ENCODE results near the gene KCND1.
"Not testable (repeated sequence)": the region's sequence is repeated elsewhere in the genome, so short reads cannot be mapped to it uniquely, and the experiment has no call there.

Gene KCND1

DNA sequence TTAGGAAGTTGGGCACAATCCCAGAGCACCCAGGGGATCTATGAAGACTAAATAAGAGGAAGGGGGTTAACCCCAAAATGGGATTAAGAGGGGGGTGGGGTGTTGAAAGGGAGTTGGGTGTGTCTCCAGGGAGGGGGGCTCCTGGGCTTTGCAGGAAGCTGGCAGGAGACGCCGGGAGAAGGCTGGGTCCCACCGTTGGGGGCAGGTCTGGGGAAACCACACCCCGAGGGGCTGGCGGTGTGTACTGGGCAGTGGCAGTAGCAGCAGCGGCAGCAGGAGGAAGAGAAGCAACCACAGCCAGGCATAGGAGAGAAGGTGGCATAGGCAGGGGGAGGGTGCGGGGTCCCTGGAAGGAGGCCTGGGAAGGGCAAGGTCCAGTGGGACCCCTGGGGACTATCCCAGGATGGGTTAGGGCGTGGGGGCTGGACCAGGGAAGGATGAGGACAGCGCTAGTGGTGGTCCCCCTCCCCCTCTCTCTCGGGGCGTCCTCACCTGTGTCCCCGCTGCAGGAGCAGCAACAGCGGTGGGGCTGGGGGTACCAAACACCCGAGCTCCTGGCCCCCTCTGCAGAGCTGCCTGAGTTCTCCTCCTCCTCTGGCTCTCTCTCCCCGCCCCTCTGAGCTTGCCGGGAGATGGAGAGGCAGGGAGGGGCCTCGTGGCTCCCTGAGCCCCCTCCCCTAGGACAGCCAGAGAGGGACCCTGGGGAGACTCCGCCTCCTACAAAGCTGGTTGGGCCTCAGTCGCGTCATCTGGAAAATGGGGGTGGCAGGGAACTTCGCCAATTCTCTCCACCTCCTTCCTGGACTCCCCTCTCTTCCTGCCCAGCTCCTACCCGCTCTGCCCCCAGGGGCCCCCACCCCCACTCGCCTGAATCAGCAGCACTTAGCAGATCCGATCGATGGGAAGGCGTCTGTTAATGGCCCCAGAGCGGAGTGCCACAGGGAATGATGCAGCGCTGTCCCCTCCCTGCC, at the start of gene KCND1:
TSS of gene KCND1 (minus strand) at position 596 of the 971 bp plus-strand sequence. CDS start 1,573 bp downstream, outside the sequence.
- no peak for DNase-seq

DNA sequence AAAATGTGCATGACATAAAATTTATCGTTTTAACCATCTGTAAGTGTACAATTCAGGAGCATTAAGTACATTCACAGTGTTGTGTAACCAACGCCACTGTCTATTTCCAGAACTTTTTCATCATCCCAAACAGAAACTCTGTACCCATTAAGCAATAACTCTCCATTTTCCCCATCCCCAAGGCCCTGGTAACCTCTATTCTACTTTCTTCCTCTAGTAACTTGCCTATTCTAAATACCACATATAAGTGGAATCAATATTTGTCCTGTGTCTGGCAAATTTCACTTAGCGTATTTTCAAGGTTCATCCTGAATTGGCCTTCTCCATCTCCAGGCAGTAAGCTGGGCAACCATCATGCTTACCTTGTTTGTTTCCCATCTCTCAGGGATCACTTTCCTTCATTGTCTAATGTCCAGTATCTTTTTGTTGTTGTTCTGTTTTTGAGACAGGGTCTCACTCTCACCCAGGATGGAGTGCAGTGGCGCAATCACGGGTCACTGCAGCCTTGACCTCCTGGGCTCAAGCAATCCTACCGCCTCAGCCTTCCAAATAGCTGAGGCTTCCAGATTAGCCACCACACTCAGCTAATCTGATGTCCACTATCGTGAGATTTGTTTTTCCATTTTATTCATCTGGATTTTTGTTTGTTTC, 48.1 kb upstream of the KCND1 start:
- no peak for DNase-seq

DNA sequence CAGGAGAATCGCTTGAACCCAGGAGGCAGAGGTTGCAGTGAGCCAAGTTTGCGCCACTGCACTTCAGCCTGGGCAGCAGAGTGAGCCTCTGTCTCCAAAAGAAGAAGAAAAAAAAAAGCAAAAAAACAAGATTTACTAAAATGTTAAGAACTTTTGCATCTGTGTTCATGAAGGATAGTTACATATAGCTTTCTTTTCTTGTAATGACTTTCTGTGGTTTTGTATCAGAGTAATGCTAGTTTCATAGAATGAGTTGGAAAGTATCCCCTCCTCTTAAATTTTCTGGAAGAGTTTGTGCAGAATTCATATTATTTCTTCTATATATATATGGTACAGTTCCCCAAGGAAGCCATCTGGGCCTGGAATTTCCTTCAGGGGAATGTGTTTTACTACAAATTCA, 47.4 kb upstream of the KCND1 start:
- no peak for DNase-seq

DNA sequence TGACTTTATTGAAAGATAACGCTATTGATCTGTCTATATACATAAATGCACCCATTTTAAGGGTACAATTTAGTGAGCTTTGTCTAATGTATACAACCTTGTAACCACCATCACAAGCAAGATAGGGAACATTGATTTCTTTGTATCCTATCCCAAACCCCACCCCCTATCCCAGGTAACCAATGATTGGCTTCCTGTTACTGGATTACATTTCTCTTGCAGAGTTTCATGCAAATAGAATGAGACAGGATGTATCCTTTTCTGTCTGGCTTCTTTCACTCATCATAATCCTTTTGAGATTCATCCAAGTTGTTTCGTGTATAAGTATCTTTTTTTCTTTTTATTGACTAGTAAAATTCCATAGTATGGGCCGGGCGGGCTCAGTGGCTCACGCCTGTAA, 32.1 kb upstream of the KCND1 start:
- no peak for DNase-seq

DNA sequence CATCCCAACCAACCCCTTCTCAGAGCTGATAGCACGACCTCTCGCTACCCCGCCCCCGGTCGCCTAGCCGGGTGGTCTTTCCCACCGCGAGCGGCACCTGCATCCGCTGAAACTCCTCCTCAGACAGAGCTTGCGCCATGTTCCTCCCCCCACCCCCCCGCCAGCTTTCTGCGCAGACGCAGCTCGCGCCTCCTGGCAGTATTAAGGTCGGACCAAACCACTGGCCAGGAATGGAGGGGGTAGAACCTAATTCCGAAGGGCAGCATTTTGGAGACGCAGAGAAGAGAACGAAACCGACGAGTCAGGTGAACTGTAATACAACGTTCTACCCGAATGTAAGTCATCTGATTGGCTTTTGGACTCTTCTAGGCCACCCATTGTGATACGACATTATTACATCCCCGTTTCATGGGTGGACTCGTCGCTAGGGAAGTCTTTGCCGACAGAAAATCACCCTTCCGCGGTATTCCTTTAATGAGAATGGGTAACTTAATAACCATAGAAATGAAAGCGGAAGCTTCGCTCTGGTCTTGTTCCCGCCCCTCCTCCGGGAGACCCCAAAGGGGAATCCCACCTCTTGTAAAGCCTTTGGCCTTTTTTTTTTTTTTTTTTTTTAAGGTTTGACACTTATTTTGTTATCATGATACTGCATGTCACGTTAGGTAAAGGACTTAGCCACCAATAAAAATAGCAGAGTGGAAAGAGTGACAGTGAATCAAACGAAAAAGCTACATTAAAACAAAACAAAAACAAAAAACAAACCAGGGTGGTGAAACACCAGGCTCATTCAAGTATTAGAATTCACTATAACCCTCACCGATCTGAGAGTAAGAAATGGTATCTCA, 30.7 kb upstream of the KCND1 start, which contains the start of gene GRIPAP1:
TSS of gene GRIPAP1 (minus strand) at position 174 of the 845 bp plus-strand sequence. CDS start at position 139, 35 bp downstream.
- DNase-seq = peak; percentile 86

DNA sequence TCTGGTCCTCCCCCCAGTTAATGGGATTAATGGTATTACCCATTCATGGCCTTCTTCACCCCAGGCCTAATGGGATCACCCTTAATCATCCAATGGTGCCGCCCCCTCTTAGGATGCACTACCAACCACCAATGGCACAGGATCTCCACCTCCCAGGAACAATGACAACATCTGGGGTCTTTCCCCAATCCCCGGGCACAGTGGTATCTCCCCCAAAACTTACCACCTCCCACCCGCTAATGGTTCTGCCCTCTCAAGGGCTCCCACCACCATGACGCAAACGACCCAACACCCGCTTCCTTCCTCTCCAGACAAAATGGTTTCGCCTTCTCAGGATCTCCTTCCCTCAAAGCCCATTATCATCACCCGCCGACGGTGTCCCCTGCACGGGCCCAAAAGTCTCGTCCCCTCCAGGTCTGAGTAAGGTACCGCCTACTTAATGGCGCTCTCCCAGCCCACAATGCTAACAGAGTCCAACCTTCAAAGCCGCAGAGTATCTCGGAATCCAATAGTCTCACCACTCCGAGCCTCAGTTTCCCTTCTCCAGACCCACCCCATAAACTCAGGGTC, 30.0 kb upstream of the KCND1 start:
- DNase-seq = no peak

DNA sequence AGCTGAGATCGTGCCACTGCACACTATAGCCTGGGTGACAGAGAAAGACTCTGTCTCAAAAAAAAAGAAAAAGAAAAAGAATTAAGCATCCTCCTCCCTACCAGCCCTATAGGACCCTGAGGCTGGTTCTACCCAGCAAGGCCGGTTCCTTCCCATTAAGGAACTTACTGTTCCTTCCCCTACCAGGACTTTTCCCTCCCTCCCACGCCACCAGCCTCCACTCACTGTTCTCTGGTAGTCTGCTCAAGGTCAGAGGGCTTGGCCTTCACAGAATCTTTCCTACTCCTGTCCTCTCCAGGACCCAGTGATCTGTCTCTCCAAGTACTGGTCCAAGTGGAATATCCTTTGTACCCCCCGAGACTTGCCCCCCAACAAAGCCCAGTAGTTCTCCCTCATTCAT, 29.0 kb upstream of the KCND1 start:
- DNase-seq = no peak

DNA sequence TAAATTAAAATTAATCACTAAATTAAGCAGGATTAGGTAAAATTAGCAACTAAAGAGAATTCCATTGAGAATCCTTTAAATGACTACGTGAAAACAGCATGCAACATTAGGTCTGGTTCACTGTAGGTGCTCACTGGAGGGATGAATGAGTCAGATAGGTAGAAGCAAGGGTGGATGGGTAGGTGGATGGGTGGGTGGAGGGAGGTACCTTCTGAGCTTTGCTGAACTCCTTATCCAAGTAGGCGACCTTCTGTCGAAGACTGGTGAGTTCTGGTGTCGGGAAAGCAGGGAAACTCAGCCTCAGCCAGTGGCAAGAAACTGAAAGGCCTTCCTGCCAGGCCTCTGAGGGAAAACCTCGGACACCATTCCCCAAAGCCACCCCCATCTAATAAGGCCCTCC, 27.4 kb upstream of the KCND1 start:
- DNase-seq = no peak

DNA sequence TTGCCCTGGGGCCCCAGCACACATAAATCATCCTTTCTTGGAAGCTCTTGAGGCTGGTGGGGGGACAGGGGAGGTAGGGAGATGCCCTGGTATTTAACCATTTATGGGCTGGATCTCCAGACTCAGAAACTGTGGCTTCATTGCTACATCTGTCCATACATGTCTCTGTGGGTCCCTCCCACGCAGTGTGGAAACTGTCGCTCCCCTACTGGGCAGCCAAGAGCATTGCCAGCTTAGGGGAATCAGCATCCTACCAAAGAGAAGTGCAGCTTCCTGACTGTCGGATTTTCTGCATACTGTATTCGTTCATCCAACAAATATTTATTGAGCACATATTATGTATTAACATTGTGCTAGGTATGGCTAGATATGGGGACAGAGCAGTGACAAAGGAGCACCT, 26.7 kb upstream of the KCND1 start:
- DNase-seq = no peak

DNA sequence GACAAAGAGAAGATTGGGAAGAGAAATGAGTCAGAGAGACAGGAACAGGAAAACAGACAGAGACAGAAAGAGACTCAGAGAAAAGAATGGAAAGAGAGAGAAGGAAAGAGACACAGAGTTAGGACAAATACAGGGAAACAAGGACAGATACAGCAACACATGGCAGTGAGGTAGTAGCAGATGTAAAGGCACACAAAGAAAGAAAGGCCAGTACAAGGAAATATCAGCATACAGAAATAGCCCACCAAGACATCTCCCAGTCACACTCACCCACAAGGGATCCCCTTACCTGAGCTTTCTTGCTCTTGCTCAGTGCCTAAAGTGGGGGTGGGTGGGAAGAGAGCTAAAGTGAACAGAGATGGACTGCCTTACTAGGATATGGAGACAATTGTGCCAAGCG, 26.2 kb upstream of the KCND1 start:
- no peak for DNase-seq

DNA sequence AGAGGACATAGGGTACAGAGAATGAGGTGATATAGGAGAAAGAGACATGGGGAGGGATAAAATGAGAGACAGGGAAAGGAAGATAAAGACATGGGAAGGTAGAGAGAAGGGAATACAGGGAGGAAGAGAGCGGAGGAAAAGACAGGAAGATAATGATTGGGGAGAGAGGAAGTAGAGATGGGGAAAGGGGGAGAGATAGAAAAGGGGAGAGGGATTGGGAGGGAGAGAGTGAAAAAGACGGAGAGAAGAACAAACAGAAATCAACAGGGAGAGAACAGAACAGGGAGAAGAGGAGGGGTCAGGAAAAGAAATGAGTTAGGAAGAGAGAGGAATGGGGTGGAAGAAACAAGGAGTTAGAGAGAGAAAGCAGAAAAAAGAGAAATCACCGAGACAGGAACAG, 25.8 kb upstream of the KCND1 start:
- DNase-seq = no peak

DNA sequence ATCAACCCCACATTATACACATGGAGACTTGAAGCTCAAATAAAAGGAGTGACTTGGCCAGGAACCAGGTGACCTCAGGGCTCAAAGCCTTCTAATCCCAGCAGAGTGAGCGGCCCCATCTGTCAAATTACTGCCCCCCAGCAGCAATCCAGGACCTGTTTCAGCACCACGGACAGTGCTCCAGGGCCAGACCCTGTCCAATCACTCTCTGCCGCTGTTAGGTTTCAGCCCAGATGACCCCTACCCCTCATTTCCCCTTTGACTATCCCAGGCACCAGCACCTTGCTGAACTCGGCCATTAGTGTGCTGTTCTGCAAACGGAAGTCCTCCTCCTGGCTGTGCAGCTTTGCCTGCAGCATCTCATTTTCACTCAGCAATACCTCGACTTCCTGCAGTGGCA, 25.3 kb upstream of the KCND1 start:
- no peak for DNase-seq

DNA sequence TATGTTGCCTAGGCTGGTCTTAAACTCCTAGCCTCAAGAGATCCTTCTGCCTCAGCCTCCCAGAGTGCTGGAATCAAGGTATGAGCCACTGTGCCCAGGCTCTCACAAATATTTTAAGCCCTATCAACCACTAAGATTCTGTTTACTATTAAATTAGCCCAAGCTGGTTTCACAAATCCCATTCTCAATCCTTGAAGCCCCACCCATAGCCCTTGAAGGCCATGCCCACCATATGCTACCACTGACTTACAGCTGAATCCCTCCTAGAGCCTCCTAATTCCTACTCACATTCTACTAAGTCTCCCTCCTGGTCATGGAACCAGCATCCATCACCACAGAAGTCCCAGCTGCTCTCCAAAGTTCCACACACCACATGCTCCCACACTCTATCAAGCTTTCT, 20.7 kb upstream of the KCND1 start:
- no peak for DNase-seq

DNA sequence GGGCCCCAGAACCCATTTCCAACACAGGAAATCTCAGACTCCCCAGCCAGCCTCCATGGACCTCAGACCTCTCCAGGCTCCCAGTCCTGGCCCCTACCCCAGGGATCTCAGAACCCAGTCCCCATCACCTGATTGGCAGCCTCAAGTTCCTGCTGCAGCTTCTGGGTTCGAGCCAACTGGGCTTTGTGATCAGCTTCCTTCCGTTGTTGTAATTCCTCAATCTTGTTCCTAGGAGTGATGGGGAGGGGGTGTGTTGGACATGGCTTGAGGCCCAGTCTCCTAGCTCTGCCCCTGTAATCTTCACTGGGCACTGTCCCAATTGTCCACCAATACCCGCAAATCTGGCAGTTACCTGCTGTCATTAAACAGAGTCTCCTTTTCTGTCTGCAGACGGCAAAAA, 17.8 kb upstream of the KCND1 start:
- DNase-seq = no peak

DNA sequence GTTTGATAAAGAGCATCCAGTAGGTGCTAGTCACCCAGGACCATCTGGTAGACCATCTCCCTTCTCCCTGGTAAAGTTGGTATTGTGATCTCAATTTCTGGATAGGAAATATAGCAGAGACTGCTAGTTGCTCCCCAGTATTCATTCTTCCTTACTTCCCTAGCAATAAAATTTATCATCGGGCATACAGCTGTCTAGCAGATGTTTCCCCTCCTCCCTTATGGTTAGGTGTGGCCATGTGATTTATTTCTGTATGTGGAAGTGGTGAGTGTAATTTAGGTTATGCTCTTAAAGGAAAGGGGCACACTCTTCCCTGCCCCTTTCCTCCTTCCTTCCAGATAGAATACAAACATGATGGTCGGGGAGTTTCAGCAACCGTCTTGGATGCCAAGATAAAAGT, 12.3 kb upstream of the KCND1 start:
- DNase-seq = no peak

DNA sequence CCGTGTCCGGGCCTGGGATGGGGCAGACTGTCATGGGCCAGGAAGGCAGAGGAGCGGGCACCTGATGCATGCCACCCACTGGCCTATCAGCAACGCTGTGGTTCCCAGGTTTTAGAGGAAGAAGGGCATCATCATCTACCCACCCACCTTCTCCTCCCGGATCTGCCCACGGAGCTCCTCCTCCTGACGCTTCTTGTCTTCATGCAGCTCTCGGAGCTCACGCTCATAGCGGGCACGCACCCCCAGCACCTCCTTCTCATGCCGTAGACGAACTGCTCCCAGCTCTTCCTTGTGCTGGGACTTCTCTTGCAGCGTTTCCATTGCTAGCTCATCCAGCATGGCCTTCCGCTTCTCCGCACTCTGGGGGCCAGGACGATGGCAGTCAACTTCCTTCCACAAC, 11.4 kb upstream of the KCND1 start:
- no peak for DNase-seq

DNA sequence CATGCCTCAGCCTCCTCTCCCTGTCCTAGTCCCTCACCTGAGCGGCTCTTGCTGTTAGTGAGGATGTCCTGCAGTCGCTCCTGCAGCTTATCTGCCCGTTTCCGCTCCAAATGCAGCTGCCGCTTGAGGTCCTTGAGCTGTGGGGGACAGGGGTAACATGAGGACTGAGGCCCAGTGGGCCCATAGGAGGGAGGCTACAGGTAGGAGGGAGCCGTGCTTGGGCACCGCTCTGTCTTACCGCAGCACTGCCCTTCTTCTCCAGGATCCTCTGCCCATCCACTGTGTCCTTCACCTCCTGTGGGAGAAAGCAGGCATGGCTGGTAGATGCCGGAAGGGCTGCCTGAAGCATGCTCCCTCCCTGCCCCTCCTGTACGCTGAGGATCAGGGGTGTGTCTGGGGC, 9.5 kb upstream of the KCND1 start:
- no peak for DNase-seq

DNA sequence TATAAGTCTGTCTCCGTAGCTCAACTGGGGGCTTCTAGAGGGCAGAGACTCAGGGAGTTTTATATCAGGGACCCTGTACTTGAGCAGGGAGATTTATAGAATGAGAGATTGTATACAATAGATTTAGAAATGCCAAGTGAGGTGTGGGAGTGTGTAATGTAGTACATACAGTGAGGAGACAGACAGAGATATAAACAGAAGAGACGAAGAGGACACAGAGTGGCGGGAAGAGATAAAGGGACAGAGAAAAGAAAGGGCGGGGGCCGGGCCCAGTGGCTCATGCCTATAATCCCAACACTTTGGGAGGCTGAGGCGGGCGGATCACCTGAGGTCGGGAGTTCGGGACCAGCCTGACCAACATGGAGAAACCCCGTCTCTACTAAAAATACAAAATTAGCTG, 8.7 kb upstream of the KCND1 start:
- not testable (repeated sequence) for DNase-seq

DNA sequence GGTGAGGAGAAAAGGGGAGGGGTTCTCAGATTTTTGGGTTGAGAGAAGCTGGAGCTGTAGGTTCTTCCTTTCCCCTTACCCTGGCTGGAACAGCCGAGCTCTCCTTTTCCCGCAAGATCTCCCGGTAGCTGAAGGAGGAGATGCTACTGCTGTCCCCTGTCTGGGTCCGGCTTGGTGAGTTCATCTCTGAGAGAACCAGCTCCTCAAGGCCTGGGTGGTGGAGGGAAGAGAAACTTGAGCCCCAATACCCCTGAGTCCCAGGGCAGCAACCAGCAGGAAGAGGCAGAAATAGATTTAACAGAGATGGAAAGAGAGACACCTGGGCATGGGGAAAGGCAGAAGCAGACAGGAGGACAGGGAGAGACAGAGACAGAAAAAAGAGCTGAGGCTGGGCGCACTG, 6.6 kb upstream of the KCND1 start:
- no peak for DNase-seq

DNA sequence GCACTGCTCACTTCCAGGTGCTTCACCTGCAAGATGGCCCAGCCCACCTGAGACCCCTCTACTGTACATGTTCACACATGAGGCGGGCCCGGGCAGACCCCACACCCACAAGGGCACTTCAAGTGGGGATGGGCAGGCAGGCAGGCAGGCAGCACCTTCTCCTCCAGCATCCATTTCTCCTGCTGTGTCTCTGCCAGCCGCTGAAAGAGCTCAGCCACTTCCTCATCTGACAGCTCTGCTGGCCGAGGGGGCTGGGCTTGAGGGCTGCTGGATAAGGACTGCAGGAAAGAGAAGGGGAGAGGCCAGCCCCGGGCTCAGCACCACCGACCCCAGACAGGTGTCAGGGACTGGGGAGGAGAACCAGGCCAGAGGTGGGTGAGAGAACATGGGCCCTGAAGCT, 4.4 kb upstream of the KCND1 start:
- no peak for DNase-seq

DNA sequence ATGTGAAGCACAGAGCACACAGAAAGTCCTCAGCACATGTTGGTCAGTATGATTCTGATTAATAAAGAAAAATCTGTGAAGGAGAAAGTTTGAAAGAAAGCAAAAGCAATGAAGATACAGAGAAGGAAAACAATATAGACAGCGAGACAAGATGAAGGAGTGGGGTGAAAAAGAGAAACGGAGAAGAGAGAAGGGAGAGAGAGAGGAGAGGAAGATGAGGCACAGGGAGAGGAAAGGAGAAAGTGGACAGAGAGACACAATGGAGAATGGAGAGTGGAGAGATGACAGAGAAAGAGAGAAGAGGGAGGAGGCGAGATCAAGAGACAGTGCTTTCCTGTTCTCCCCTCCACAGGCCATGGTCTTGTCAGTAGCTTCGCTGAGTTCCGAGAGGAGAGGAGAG, 3.9 kb upstream of the KCND1 start:
- DNase-seq = no peak

DNA sequence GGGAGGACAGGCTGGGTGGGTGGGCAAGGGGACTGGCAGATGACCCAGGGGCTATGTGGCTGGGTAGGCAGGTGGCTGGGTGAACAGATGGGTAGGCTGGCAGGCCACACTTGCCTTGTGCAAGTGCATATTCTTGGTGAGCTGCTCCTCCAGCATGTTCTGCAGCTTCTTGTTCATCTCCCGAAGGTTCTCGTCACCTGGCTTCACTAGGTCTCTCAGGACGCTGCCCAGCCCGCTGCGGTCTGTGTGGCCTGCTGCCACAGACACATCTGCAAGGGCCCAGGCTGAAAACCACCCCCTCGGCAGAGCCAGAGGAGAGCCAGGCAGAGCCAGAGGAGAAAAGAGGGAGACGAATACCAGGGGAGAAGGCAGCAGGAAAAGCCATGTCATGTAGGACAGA, 3.4 kb upstream of the KCND1 start:
- no peak for DNase-seq

DNA sequence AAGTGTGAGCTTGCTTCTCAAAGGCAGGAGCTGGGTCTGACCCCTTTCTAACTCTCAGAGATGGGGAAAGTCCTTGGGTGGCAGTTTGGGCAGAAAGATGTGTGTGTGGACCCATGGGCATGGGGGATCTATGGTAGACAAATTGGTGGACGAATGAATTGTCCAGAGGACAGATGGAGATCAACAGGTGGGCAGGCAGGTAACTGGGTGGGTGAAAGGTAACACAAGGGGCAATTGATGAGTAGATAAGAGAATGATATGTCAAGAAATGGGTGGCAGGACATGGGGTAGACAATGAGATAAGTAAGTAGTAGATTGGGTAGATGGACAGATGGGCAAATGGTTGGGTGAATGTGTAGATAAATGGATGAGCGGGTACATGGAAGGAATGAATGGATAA, 2.9 kb upstream of the KCND1 start:
- no peak for DNase-seq

All from activated CD8-positive, alpha-beta memory T cell treated with anti-CD3 and anti-CD28 coated beads for 24 hours (primary cell).